Prostate gland (tissue), 2 donors: Measurements from ENCODE around the gene RAPGEF3.

Source experiments
- CTCF ChIP-seq, 4 experiments: fragments of 200-600 bp in 2 of 4; fragments of 450-650 bp in 2 of 4; sonication (generic) in 2 of 4; IDR thresholded peaks; 1 replicate in 3 of 4; 2 replicates in 1 of 4; pipeline ENCODE4 v1.5.1; 2016 to 2019; ENCODE audit warnings: antibody characterized with exemption in 4 of 4, mild to moderate bottlenecking in 2 of 4, moderate library complexity in 2 of 4
- POLR2A ChIP-seq: fragments of 450-650 bp; IDR thresholded peaks from one replicate; pipeline ENCODE4 v1.6.1; 2016; ENCODE audit warnings: antibody characterized with exemption, mild to moderate bottlenecking
- POLR2AphosphoS5 ChIP-seq: sonication (generic); formaldehyde crosslinking; IDR thresholded peaks from one replicate; pipeline ENCODE4 v1.6.1; 2017; ENCODE audit warnings: antibody characterized with exemption

- no peak for TF ChIP-seq CTCF (IDR thresholded peaks at IDR 0.05)
- TF ChIP-seq POLR2A = no peak
- peak; percentile 14 for TF ChIP-seq POLR2AphosphoS5
Observed at GRCh38 chr12:47736877-47737676, 21.6 kb downstream of the RAPGEF3 start.
